Measurements from ENCODE around the gene CEP164. TPM values are rescaled to one million over a fixed set of nuclear protein-coding genes. Genes with fewer than 3 reads are reported as not detected.

The CEP164 gene
- total and polyA plus RNA-seq, 10 of the 15 experiments (the other 5 are each of a cell fraction or from before 2014, with no cell fraction given) = 4.2 to 31.2 (median 20.2) TPM

DNA sequence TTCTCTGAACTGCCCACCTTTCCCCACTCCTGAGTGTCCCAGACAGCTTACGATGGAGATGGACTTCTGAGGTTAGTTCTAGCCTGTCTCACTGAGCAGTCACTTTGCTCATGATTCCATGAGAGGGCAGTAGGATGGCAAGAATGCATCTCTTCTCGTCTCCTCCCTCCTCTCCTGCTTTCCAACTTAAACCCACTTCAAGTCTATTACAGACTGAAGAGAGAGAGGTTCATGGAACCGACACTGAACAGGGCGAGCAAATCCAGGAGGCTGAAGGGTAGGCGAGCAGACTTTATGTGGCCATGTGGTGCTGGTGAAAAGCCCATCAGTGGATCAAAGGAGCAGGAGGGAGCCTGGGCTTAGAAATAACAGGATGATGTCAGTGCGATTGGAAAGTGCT, 38.6 kb downstream of the CEP164 start (continued):
- TF ChIP-seq E4F1 (IDR thresholded peaks at IDR 0.05; ENCODE audit: borderline replicate concordance, partially characterized antibody) = no peak
- TF ChIP-seq, protein P1, sequence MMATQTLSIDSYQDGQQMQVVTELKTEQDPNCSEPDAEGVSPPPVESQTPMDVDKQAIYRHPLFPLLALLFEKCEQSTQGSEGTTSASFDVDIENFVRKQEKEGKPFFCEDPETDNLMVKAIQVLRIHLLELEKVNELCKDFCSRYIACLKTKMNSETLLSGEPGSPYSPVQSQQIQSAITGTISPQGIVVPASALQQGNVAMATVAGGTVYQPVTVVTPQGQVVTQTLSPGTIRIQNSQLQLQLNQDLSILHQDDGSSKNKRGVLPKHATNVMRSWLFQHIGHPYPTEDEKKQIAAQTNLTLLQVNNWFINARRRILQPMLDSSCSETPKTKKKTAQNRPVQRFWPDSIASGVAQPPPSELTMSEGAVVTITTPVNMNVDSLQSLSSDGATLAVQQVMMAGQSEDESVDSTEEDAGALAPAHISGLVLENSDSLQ (IDR thresholded peaks at IDR 0.05) = no peak
- TF ChIP-seq GABPA (IDR thresholded peaks at IDR 0.05; ENCODE audit: low read depth) = no peak
- no peak for TF ChIP-seq NR2C1 (IDR thresholded peaks at IDR 0.05)
- TF ChIP-seq MTA2 (IDR thresholded peaks at IDR 0.05; ENCODE audit: low read depth) = no peak
- no peak for TF ChIP-seq IRF5 (IDR thresholded peaks at IDR 0.05; ENCODE audit: borderline replicate concordance)
- no peak for TF ChIP-seq TBL1XR1 (IDR thresholded peaks at IDR 0.05; ENCODE audit: low read depth, low read length)

- no peaks in the 10 kb centered on the region for H3K4me1 ChIP-seq (ENCODE audit: control insufficient read depth, insufficient read depth, low read length)
- peaks cover 6 to 8% of the 10 kb centered on the region in 2 experiments for H3K36me3 ChIP-seq (ENCODE audit: control insufficient read depth in 2 of 2, insufficient read depth in 2 of 2, low read length in 1 of 2)
- intact Hi-C loops (cut with micrococcal nuclease; ENCODE audit: unreplicated experiment) = no loop called here
- H3K27ac ChIP-seq (ENCODE audit: control insufficient read depth, insufficient read depth) = no peak overlapping the region
- ATAC-seq = no peak
- H3K4me3 ChIP-seq = no peak overlapping the region
- no peaks in the 10 kb centered on the region for H3K9me3 ChIP-seq (replicated peaks; ENCODE audit: control insufficient read depth, insufficient read depth, low read length)
- H3K79me2 ChIP-seq (ENCODE audit: control insufficient read depth, insufficient read depth, low read length) = no peaks in the 10 kb centered on the region
- H4K20me1 ChIP-seq (ENCODE audit: control insufficient read depth, insufficient read depth) = no peaks in the 10 kb centered on the region
- RAD21 ChIA-PET (ENCODE audit: unreplicated experiment) = no interaction called here
- TF ChIP-seq HDAC6 (IDR thresholded peaks at IDR 0.05; ENCODE audit: unreplicated experiment) (no peak), SRF (IDR thresholded peaks at IDR 0.05; ENCODE audit: low read depth in 2 of 2, low read length in 2 of 2) (no peak)
- TF ChIP-seq, protein P2, sequence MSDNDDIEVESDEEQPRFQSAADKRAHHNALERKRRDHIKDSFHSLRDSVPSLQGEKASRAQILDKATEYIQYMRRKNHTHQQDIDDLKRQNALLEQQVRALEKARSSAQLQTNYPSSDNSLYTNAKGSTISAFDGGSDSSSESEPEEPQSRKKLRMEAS (IDR thresholded peaks at IDR 0.05; ENCODE audit: low read depth, low read length) = no peak
- POLR2A ChIA-PET = no interaction called here
- H3K27me3 ChIP-seq (replicated peaks in 1 of 2; ENCODE audit: control insufficient read depth in 2 of 2, insufficient read depth in 2 of 2, low read length in 1 of 2) = no peaks in the 10 kb centered on the region
- no TSS peak for BruUV-seq (replicated peaks)
- DNase-seq (ENCODE audit: low read depth, low spot score) = no peak
- 100% methylated on average over 2 of the region's 2 CpGs for WGBS (ENCODE audit: insufficient coverage, insufficient replicate concordance, low lambda C conversion rate, missing lambda C conversion rate)
- FAIRE-seq = no peak
- CTCF ChIA-PET = no interaction called here
- in situ Hi-C loops (cut with MboI) = no loop called here
- no peak overlapping the region for H2AFZ ChIP-seq (ENCODE audit: control insufficient read depth, low read depth, low read length)
- SMC1A ChIA-PET (ENCODE audit: uncharacterized antibody, unreplicated experiment) = interaction anchor here (1.9 kb wide), 1 partner anchor 9 kb away, joined by 5 read pairs; no protein-coding TSS in a partner anchor
- H3K9ac ChIP-seq (ENCODE audit: control insufficient read depth, insufficient read depth, low read length) = no peak overlapping the region
- H3K4me2 ChIP-seq (ENCODE audit: control insufficient read depth, insufficient read depth) = no peak overlapping the region
These were observed 39.2 kb downstream of the CEP164 start for GRCh38 chr11:117366875-117367274.

All from GM12878 (cell line).